ENCODE results near the gene FGD4. TPM values are rescaled to one million over a fixed set of nuclear protein-coding genes. Genes with fewer than 3 reads are reported as not detected.

FGD4 gene
- total RNA-seq, 1 donor from 2014 or later, result 11.0 TPM

- no peaks in the 10 kb centered on the region for H3K27me3 ChIP-seq (ENCODE audit: control insufficient read depth, insufficient read depth, low read length)
- DNase-seq (ENCODE audit: low read depth), result no peak
- no peaks in the 10 kb centered on the region for H3K36me3 ChIP-seq (ENCODE audit: control insufficient read depth, insufficient read depth, low read length)
- no peak overlapping the region for H3K4me3 ChIP-seq (ENCODE audit: low read depth, low read length)
- no peak for TF ChIP-seq CTCF (IDR thresholded peaks at IDR 0.05; ENCODE audit: insufficient read depth, low read length, poor library complexity, severe bottlenecking)
These were observed 63.5 kb downstream of the FGD4 start for GRCh38 chr12:32462908-32463307.

GRCh38 chr12:32466187-32466586 lies 66.8 kb downstream of the FGD4 start:
- DNase-seq (ENCODE audit: low read depth), result no peak
- H3K4me3 ChIP-seq (ENCODE audit: low read depth, low read length), result no peak overlapping the region
- H3K36me3 ChIP-seq (ENCODE audit: control insufficient read depth, insufficient read depth, low read length), result no peaks in the 10 kb centered on the region
- H3K27me3 ChIP-seq (ENCODE audit: control insufficient read depth, insufficient read depth, low read length), result no peaks in the 10 kb centered on the region
- TF ChIP-seq CTCF (IDR thresholded peaks at IDR 0.05; ENCODE audit: insufficient read depth, low read length, poor library complexity, severe bottlenecking), result no peak

GRCh38 chr12:32466986-32467711 lies 67.8 kb downstream of the FGD4 start:
- no peak for TF ChIP-seq CTCF (IDR thresholded peaks at IDR 0.05; ENCODE audit: insufficient read depth, low read length, poor library complexity, severe bottlenecking)
- Histone ChIP-seq H3K4me3 (ENCODE audit: low read depth, low read length) (no peak overlapping the region), H3K36me3 (ENCODE audit: control insufficient read depth, insufficient read depth, low read length) (no peaks in the 10 kb centered on the region), H3K27me3 (ENCODE audit: control insufficient read depth, insufficient read depth, low read length) (no peaks in the 10 kb centered on the region)
- no peak for DNase-seq (ENCODE audit: low read depth)

GRCh38 chr12:32467959-32468863 lies 68.9 kb downstream of the FGD4 start:
- TF ChIP-seq CTCF (IDR thresholded peaks at IDR 0.05; ENCODE audit: insufficient read depth, low read length, poor library complexity, severe bottlenecking), result no peak
- H3K36me3 ChIP-seq (ENCODE audit: control insufficient read depth, insufficient read depth, low read length), result no peaks in the 10 kb centered on the region
- H3K27me3 ChIP-seq (ENCODE audit: control insufficient read depth, insufficient read depth, low read length), result no peaks in the 10 kb centered on the region
- no peak overlapping the region for H3K4me3 ChIP-seq (ENCODE audit: low read depth, low read length)
- DNase-seq (ENCODE audit: low read depth), result no peak

GRCh38 chr12:32470936-32471470 lies 71.6 kb downstream of the FGD4 start:
- TF ChIP-seq CTCF (IDR thresholded peaks at IDR 0.05; ENCODE audit: insufficient read depth, low read length, poor library complexity, severe bottlenecking), result no peak
- DNase-seq (ENCODE audit: low read depth), result no peak
- no peaks in the 10 kb centered on the region for H3K36me3 ChIP-seq (ENCODE audit: control insufficient read depth, insufficient read depth, low read length)
- no peak overlapping the region for H3K4me3 ChIP-seq (ENCODE audit: low read depth, low read length)
- no peaks in the 10 kb centered on the region for H3K27me3 ChIP-seq (ENCODE audit: control insufficient read depth, insufficient read depth, low read length)

Measured in kidney epithelial cell (primary cell).